Thoracic aorta (tissue), 2 donors: Measurements from ENCODE around the gene CACNA1G. TPM values are rescaled to one million over a fixed set of nuclear protein-coding genes. Genes with fewer than 3 reads are reported as not detected.

ENCODE experiments used
- ATAC-seq: fragments of 150-250 bp; one replicate; pipeline ENCODE4 v1.8.0; 2017; ENCODE audit warnings: low read depth; ENCODE audit not compliant: insufficient number of reproducible peaks, low FRiP score
- DNase-seq: peaks from one replicate; pipeline ENCODE4 v3.0.0-alpha.2; 2020; ENCODE audit warnings: low spot score
- H3K27ac ChIP-seq, 2 donors: fragments of 200-600 bp; sonication (generic); 1 replicate in 1 of 2; 2 replicates in 1 of 2; pipeline ENCODE4 v1.5.1; 2016; ENCODE audit warnings: mild to moderate bottlenecking in 2 of 2, moderate library complexity in 2 of 2
- H3K27me3 ChIP-seq: fragments of 200-600 bp; sonication (generic); replicated peaks from 2 replicates; pipeline ENCODE4 v1.6.0; 2016; ENCODE audit warnings: mild to moderate bottlenecking; ENCODE audit not compliant: insufficient read depth
- H3K36me3 ChIP-seq: fragments of 200-600 bp; sonication (generic); one replicate; pipeline ENCODE4 v1.5.1; 2016
- H3K4me1 ChIP-seq, 2 donors: fragments of 200-600 bp; sonication (generic); 1 replicate in 1 of 2; 2 replicates in 1 of 2; pipeline versions ENCODE4 v1.5.1 to v1.6.0; 2016; ENCODE audit warnings: low read depth in 2 of 2, mild to moderate bottlenecking in 1 of 2; ENCODE audit not compliant: control insufficient read depth in 1 of 2
- H3K4me3 ChIP-seq: fragments of 200-600 bp; sonication (generic); 2 replicates; pipeline ENCODE4 v1.5.1; 2016; ENCODE audit warnings: mild to moderate bottlenecking
- H3K9me3 ChIP-seq: fragments of 200-600 bp; sonication (generic); 2 replicates; pipeline ENCODE4 v1.5.1; 2016
- CTCF ChIP-seq: fragments of 200-600 bp; sonication (generic); IDR thresholded peaks from one replicate; pipeline ENCODE4 v1.5.1; 2019; ENCODE audit warnings: antibody characterized with exemption
- total RNA-seq, 2 donors: library from RNA; depleted of rRNA; stranded (reverse); fragments of >200 nt; gene quantifications; one replicate each; pipeline versions ENCODE4 v1.1.0 to v1.2.3, GENCODE V29; 2016

CACNA1G gene
- total RNA-seq, 2 donors from 2014 or later, result 0.27 to 2.3 TPM

DNA sequence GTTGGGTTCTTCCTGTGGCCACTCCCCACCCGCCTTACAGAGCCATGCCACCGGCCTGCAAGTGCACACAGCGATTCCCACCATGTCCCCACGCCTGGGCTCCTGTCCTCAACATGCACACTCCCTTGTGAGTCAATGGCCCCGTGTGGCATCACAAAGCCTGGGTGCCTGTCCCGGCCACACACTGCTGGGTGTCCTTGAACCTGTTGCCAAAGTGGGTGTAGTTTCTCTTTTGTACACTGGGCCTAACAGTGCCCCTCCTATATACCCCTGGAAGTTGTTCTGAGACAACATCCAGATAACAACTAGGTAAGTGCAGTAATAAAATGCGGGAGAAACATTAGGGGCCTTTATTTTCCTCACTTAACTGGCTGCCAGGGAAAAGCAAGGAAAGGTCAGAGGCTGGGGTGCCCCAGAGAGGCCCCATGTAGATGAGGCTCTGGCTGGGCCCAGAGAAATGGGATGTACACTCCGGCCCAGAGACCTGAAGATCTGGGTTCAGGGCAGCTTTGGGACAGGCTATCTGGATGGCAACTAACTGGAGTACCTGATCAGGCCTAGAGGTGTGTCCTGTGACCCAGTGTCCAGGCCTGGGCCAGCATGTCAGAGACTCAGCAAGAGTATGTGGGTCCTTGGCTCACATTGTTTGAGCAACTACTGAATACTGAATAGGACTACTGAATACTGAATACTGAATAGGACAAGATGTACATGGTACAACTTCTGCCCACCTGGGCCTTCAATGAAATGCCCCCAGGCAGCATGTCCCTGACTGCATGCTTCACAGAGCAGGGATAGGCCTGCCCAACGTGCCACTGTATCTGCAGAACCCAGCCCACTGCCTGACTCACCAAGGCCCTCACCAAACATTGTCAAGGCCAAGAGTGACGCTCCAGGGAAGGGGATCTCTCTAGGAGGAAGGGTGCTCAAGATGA, 82.5 kb downstream of the CACNA1G start:
- Histone ChIP-seq H3K27ac (no peak overlapping the region), H3K27me3 (no peaks in the 10 kb centered on the region), H3K4me3 (no peak overlapping the region), H3K36me3 (no peaks in the 10 kb centered on the region), H3K4me1 (peaks cover 35 to 48% of the 10 kb centered on the region in 2 donors), H3K9me3 (no peaks in the 10 kb centered on the region)
- DNase-seq (no peak), ATAC-seq (no peak)
- TF ChIP-seq CTCF, result no peak

DNA sequence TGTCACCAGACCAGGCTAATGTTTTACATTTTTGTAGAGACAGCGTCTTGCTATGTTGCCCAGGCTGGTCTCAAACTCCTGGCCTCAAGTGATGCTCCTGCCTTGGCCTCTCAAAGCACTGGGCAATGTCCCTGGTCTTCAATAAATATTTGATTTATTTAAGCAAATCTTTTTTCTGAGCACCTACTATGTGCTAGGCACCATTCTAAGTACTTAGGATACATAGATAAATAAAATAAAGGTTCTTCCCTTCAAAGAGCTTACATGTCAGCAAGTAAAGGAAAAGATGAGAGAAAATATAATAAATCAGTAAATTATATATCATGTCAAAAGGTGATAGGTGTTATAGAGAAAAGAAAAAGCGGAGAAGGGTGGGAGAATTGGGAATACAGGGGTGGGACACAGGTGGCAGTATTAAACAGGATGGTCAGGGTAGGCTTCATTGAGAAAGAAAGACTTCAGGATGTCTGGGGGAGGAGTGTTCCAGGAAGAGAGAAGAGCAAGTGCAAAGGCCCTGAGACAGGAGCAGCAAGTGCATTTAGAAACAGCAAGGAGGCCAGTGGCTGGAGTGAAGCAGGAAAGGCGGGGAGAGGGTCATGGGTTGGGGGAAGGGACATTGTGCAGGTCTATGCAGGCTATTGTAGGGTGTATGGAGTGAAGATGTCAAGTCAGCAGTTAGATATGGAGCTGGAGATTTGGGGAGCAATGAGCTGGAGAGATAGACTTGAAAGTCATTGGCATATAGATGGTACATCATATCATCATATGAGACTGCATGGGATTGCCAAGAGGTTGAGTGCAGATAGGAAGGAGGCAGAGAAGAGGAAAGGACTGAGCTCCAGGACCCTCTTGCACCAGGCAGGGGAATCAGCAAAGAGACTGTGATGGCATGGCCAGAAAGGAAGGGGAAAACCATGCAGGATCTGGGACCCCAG, 85.5 kb downstream of the CACNA1G start:
- ATAC-seq, result no peak
- Histone ChIP-seq H3K4me3 (no peak overlapping the region), H3K9me3 (no peaks in the 10 kb centered on the region), H3K36me3 (no peaks in the 10 kb centered on the region), H3K4me1 (peaks cover 10 to 17% of the 10 kb centered on the region in 2 donors), H3K27ac (no peak overlapping the region), H3K27me3 (no peaks in the 10 kb centered on the region)
- TF ChIP-seq CTCF, result no peak
- no peak for DNase-seq

DNA sequence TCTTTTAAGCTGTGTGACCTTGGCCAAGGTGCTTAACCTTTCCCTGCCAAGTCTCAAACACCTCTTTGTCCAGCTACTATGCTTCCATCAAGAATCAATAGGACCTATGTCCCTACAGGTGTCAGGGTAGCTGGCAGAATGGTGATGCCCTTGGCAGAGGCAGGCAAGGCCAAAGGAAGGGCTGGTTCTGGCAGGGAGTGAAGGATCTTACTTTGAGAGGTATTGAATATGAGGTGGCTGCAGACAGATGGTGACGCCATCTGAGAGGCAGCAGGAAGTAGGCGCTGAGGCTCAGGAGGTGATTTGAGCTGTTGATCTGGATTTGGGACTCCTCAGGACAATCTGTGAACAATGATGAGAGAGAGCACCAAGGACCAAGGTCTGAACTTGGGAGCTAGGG, 86.7 kb downstream of the CACNA1G start:
- Histone ChIP-seq H3K9me3 (no peaks in the 10 kb centered on the region), H3K27me3 (no peaks in the 10 kb centered on the region), H3K4me3 (no peak overlapping the region), H3K27ac (no peak overlapping the region), H3K4me1 (peaks cover 0 to 6% of the 10 kb centered on the region in 2 donors), H3K36me3 (no peaks in the 10 kb centered on the region)
- DNase-seq, result no peak
- TF ChIP-seq CTCF, result no peak
- ATAC-seq, result no peak

DNA sequence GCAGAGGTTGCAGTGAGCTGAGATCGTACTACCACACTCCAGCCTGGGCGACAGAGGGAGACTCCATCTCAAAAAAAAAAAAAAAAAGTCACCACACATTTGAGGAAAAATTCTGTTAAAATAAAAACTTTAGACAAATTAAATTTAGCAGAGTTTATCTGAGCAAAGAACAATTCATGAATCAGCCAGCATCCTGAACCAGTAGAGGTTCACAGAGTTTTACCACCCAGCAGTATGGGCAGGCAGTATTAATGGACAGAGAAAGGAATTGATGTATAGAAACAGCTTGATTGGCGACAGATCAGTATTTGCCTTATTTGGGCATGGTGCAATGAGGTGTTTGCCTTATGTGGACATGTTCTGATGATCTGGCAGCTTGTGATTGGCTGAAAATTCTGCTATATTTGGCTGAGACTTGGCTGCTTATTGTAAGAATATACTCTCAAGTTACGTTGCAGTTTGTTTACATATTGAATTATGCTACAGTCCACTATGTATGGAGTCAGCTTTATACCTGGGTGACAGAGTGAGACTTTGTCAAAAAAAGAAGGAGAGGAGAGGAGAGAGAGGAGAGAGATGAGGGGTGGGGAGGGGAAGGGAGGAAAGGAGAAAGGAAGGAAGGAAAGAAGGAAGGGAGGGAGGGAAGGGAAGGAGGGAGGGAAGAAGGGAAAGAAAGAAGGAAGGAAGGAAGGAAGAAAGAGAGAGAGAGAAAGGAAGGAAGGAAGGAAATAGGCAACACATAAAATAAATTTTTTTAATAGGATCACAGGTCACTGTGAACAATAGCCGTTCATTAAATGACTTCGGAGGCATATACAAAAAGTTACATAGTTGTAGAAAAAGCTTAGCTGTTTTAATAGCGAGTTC, 88.8 kb downstream of the CACNA1G start:
- Histone ChIP-seq H3K36me3 (no peaks in the 10 kb centered on the region), H3K27ac (no peak overlapping the region), H3K9me3 (no peaks in the 10 kb centered on the region), H3K4me1 (no peaks in the 10 kb centered on the region), H3K4me3 (no peak overlapping the region), H3K27me3 (no peaks in the 10 kb centered on the region)
- DNase-seq, result no peak
- TF ChIP-seq CTCF, result no peak
- ATAC-seq, result no peak
